ENCODE results near the gene PILRB. TPM values are rescaled to one million over a fixed set of nuclear protein-coding genes. Genes with fewer than 3 reads are reported as not detected.

The PILRB gene
- total and polyA plus RNA-seq, 7 donors: 4.9 to 65.6 (median 34.2) TPM

- Histone ChIP-seq H3K27me3 (no peaks in the 10 kb centered on the region), H3K4me1 (no peaks in the 10 kb centered on the region), H3K27ac (no peak overlapping the region), H3K9me3 (no peaks in the 10 kb centered on the region), H3K4me3 (no peak overlapping the region), H3K36me3 (no peaks in the 10 kb centered on the region)
- TF ChIP-seq EP300 (IDR thresholded peaks at IDR 0.05) (no peak), POLR2AphosphoS5 (IDR thresholded peaks at IDR 0.05) (no peak), CTCF (IDR thresholded peaks at IDR 0.05) (no peak), POLR2A (IDR thresholded peaks at IDR 0.05) (no peak)
- no peak for DNase-seq
- intact Hi-C loops (cut with DNase I): no loop called here
Measured at GRCh38 chr7:100413346-100413745, 55.4 kb downstream of the PILRB start.

DNA sequence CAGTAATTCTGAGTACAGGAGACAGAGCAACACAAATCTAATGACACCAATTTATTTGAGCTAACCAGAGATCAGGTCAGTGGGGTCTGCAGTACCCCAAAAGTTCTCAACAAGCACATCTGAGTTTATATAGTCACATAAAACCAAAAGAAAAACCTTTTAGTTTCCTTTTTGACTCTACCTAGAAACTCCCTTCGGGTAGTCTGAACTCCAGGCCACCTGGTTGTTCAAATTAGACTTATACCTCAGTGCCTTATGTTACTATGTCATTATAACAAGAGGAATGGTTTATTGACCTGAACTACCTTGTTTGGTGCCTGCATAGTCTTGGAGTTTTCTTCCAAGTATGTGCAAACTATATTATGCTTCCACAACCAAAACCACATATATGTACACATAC, 56.0 kb downstream of the PILRB start:
- no peak for DNase-seq
- Histone ChIP-seq H3K27ac (no peak overlapping the region), H3K36me3 (no peaks in the 10 kb centered on the region), H3K4me1 (no peaks in the 10 kb centered on the region), H3K9me3 (no peaks in the 10 kb centered on the region), H3K27me3 (no peaks in the 10 kb centered on the region), H3K4me3 (no peak overlapping the region)
- intact Hi-C loops (cut with DNase I): no loop called here
- WGBS, 2 donors: 75 to 82% methylated on average over 1 of the region's 1 CpG
- no peak for TF ChIP-seq POLR2A (IDR thresholded peaks at IDR 0.05)
- no peak for TF ChIP-seq EP300 (IDR thresholded peaks at IDR 0.05)
- TF ChIP-seq POLR2AphosphoS5 (IDR thresholded peaks at IDR 0.05): no peak
- TF ChIP-seq CTCF (IDR thresholded peaks at IDR 0.05): no peak

DNA sequence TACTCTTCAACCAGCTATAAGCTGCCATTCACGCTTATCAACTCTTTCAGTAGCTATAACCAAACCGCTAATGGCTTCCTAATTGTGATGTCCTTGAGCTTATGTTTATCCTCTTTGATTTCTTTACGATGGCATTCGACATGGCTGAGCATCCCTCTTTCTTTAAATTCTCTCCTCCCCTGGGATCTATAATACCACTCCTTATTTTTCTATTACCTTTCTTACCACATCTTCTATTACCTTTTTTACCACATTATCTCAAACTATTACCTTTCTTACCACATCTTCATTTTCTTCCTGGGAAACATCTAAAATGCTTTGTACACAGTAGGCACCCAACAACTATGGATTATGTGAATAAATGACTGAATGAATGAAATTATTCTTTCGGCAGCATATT, 57.5 kb downstream of the PILRB start:
- no peak for DNase-seq
- H3K4me1 ChIP-seq: no peaks in the 10 kb centered on the region
- H3K27ac ChIP-seq: no peak overlapping the region
- intact Hi-C loops (cut with DNase I): no loop called here
- TF ChIP-seq CTCF (IDR thresholded peaks at IDR 0.05): no peak
- no peak overlapping the region for H3K4me3 ChIP-seq
- H3K9me3 ChIP-seq: no peaks in the 10 kb centered on the region
- H3K27me3 ChIP-seq: no peaks in the 10 kb centered on the region
- H3K36me3 ChIP-seq: no peaks in the 10 kb centered on the region
- WGBS, 2 donors: 82 to 90% methylated on average over 5 of the region's 5 CpGs

Small RNAs within 50 kb of the gene (small RNA-seq; reads per million reads assigned to genes)
- gene RF00019: 0 reads per million in 3 donors

Other genes with a start within 250 kb of the PILRB start
- 10 to 100 TPM; 56.6 to 87.8 (median 65.2) TPM for gene TAF6, start 238.8 kb upstream of the PILRB start, total RNA-seq
- gene TAF6, start 238.8 kb upstream of the PILRB start, polyA plus RNA-seq: 10 to 100 TPM; 18.0 to 37.8 (median 18.7) TPM
- gene CNPY4, start 238.5 kb upstream of the PILRB start, total RNA-seq: 10 to 100 TPM; 13.9 to 26.6 (median 15.5) TPM
- 10 to 100 TPM in 1 of 3 donors, 1 to 10 TPM in 2; 4.4 to 14.2 (median 5.4) TPM for gene CNPY4, start 238.5 kb upstream of the PILRB start, polyA plus RNA-seq
- gene MBLAC1, start 231.2 kb upstream of the PILRB start, total RNA-seq: 1 to 10 TPM; 2.5 to 5.8 (median 4.3) TPM
- gene MBLAC1, start 231.2 kb upstream of the PILRB start, polyA plus RNA-seq: 1 to 10 TPM; 1.6 to 4.2 (median 2.6) TPM
- 100 to 1,000 TPM; 222 to 309 (median 264) TPM for gene LAMTOR4, start 209.2 kb upstream of the PILRB start, total RNA-seq
- 100 to 1,000 TPM; 409 to 626 (median 469) TPM for gene LAMTOR4, start 209.2 kb upstream of the PILRB start, polyA plus RNA-seq
- gene TRAPPC14, start 199.4 kb upstream of the PILRB start, total RNA-seq: 10 to 100 TPM in 1 of 4 donors, 1 to 10 TPM in 3; 3.9 to 11.6 (median 6.3) TPM
- 10 to 100 TPM; 14.4 to 39.3 (median 15.3) TPM for gene TRAPPC14, start 199.4 kb upstream of the PILRB start, polyA plus RNA-seq
- 1 to 10 TPM; 1.2 to 6.4 (median 3.1) TPM for gene GAL3ST4, start 189.5 kb upstream of the PILRB start, total RNA-seq
- 1 to 10 TPM; 1.2 to 6.2 (median 3.9) TPM for gene GAL3ST4, start 189.5 kb upstream of the PILRB start, polyA plus RNA-seq
- gene GPC2, start 180.7 kb upstream of the PILRB start, total RNA-seq: 1 to 10 TPM in 1 of 4 donors, under 1 TPM in 3; 0.41 to 1.7 (median 0.60) TPM
- gene GPC2, start 180.7 kb upstream of the PILRB start, polyA plus RNA-seq: 1 to 10 TPM in 1 of 3 donors, not detected in 2; 5.3 TPM
- under 1 TPM in 2 of 4 donors, not detected in 2; 0.14 to 0.36 TPM for gene STAG3, start 180.2 kb upstream of the PILRB start, total RNA-seq
- gene STAG3, start 180.2 kb upstream of the PILRB start, polyA plus RNA-seq: 10 to 100 TPM in 1 of 3 donors, 1 to 10 TPM in 1, under 1 TPM in 1; 0.92 to 32.6 (median 3.6) TPM
- under 1 TPM in 3 of 4 donors, not detected in 1; 0.16 to 0.95 (median 0.36) TPM for gene PVRIG, start 138.2 kb upstream of the PILRB start, total RNA-seq
- 10 to 100 TPM in 1 of 3 donors, under 1 TPM in 1, not detected in 1; 0.60 to 12.0 TPM for gene PVRIG, start 138.2 kb upstream of the PILRB start, polyA plus RNA-seq
- gene SPDYE3, start 50.4 kb upstream of the PILRB start, total RNA-seq: not detected
- under 1 TPM in 1 of 3 donors, not detected in 2; 0.16 TPM for gene SPDYE3, start 50.4 kb upstream of the PILRB start, polyA plus RNA-seq
- 10 to 100 TPM in 1 of 4 donors, 1 to 10 TPM in 3; 5.0 to 10.0 (median 5.9) TPM for gene PILRA, start 15.4 kb downstream of the PILRB start, total RNA-seq
- gene PILRA, start 15.4 kb downstream of the PILRB start, polyA plus RNA-seq: 1 to 10 TPM; 5.4 to 6.9 (median 5.5) TPM
- gene ZCWPW1, start 70.6 kb downstream of the PILRB start, total RNA-seq: 1 to 10 TPM; 3.8 to 9.4 (median 6.2) TPM
- gene ZCWPW1, start 70.6 kb downstream of the PILRB start, polyA plus RNA-seq: 1 to 10 TPM; 1.2 to 6.2 (median 5.4) TPM
- 10 to 100 TPM; 20.0 to 29.7 (median 25.5) TPM for gene MEPCE, start 71.7 kb downstream of the PILRB start, total RNA-seq
- 10 to 100 TPM; 18.0 to 32.1 (median 19.7) TPM for gene MEPCE, start 71.7 kb downstream of the PILRB start, polyA plus RNA-seq
- gene PPP1R35, start 78.4 kb downstream of the PILRB start, total RNA-seq: 10 to 100 TPM; 17.4 to 42.6 (median 35.2) TPM
- 10 to 100 TPM; 28.2 to 45.5 (median 31.4) TPM for gene PPP1R35, start 78.4 kb downstream of the PILRB start, polyA plus RNA-seq
- gene SPACDR, start 106.1 kb downstream of the PILRB start, total RNA-seq: under 1 TPM in 1 of 4 donors, not detected in 3; 0.95 TPM
- gene SPACDR, start 106.1 kb downstream of the PILRB start, polyA plus RNA-seq: under 1 TPM in 1 of 3 donors, not detected in 2; 0.63 TPM
- gene TSC22D4, start 121.1 kb downstream of the PILRB start, total RNA-seq: 10 to 100 TPM; 24.4 to 31.6 (median 28.5) TPM
- gene TSC22D4, start 121.1 kb downstream of the PILRB start, polyA plus RNA-seq: 10 to 100 TPM; 46.8 to 53.5 (median 51.1) TPM
- gene NYAP1, start 125.8 kb downstream of the PILRB start, total RNA-seq: 1 to 10 TPM; 1.1 to 1.5 (median 1.4) TPM
- gene NYAP1, start 125.8 kb downstream of the PILRB start, polyA plus RNA-seq: 1 to 10 TPM in 1 of 3 donors, under 1 TPM in 1, not detected in 1; 0.23 to 1.6 TPM
- 10 to 100 TPM; 17.5 to 32.7 (median 20.2) TPM for gene AGFG2, start 181.1 kb downstream of the PILRB start, total RNA-seq
- 10 to 100 TPM; 28.8 to 33.0 (median 30.7) TPM for gene AGFG2, start 181.1 kb downstream of the PILRB start, polyA plus RNA-seq
- 1 to 10 TPM in 2 of 4 donors, under 1 TPM in 1, not detected in 1; 0.71 to 2.5 (median 1.9) TPM for gene SAP25, start 215.8 kb downstream of the PILRB start, total RNA-seq
- 1 to 10 TPM in 1 of 3 donors, not detected in 2; 7.2 TPM for gene SAP25, start 215.8 kb downstream of the PILRB start, polyA plus RNA-seq
- 10 to 100 TPM; 28.9 to 74.5 (median 42.9) TPM for gene LRCH4, start 228.0 kb downstream of the PILRB start, total RNA-seq
- gene LRCH4, start 228.0 kb downstream of the PILRB start, polyA plus RNA-seq: 10 to 100 TPM; 28.2 to 92.3 (median 40.7) TPM
- 1 to 10 TPM in 1 of 4 donors, under 1 TPM in 2, not detected in 1; 0.27 to 2.8 (median 0.71) TPM for gene FBXO24, start 228.2 kb downstream of the PILRB start, total RNA-seq
- gene FBXO24, start 228.2 kb downstream of the PILRB start, polyA plus RNA-seq: 1 to 10 TPM in 1 of 3 donors, under 1 TPM in 2; 0.46 to 1.2 (median 0.95) TPM
- 10 to 100 TPM; 14.3 to 76.4 (median 21.4) TPM for gene PCOLCE, start 244.2 kb downstream of the PILRB start, total RNA-seq
- gene PCOLCE, start 244.2 kb downstream of the PILRB start, polyA plus RNA-seq: 10 to 100 TPM in 2 of 3 donors, 1 to 10 TPM in 1; 2.3 to 36.7 (median 10.8) TPM